Measurements from ENCODE around the gene F2RL1.

GRCh38 chr5:76851728-76852369 is 33.0 kb downstream of the F2RL1 start:
- TF ChIP-seq, protein P1, sequence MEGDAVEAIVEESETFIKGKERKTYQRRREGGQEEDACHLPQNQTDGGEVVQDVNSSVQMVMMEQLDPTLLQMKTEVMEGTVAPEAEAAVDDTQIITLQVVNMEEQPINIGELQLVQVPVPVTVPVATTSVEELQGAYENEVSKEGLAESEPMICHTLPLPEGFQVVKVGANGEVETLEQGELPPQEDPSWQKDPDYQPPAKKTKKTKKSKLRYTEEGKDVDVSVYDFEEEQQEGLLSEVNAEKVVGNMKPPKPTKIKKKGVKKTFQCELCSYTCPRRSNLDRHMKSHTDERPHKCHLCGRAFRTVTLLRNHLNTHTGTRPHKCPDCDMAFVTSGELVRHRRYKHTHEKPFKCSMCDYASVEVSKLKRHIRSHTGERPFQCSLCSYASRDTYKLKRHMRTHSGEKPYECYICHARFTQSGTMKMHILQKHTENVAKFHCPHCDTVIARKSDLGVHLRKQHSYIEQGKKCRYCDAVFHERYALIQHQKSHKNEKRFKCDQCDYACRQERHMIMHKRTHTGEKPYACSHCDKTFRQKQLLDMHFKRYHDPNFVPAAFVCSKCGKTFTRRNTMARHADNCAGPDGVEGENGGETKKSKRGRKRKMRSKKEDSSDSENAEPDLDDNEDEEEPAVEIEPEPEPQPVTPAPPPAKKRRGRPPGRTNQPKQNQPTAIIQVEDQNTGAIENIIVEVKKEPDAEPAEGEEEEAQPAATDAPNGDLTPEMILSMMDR (IDR thresholded peaks at IDR 0.05): no peak
- no peak for TF ChIP-seq POLR2A (IDR thresholded peaks at IDR 0.05)

Data from thyroid gland (tissue), 4 donors.